Central memory CD8-positive, alpha-beta T cell (primary cell): Measurements from ENCODE around the gene NRIP3.
"Not testable (repeated sequence)": the region's sequence is repeated elsewhere in the genome, so short reads cannot be mapped to it uniquely, and the experiment has no call there.

Source experiments
- ATAC-seq: fragments of 150-1000 bp; cut with Tn5 transposase; replicated peaks from 2 replicates; pipeline ENCODE4 v1.10.0; 2022; ENCODE audit warnings: mild to moderate bottlenecking, moderate FRiP score, moderate number of reproducible peaks; ENCODE audit not compliant: poor library complexity, severe bottlenecking; ENCODE audit errors: extremely low read depth
- DNase-seq, 2 donors: peaks; one replicate each; pipeline ENCODE4 v3.0.0; 2021; ENCODE audit warnings: low spot score in 2 of 2
- H3K27ac Mint-ChIP-seq: one replicate; pipeline ENCODE4 v1.8.0; 2022; ENCODE audit warnings: low read depth, mild to moderate bottlenecking, moderate library complexity, mixed read lengths
- H3K27me3 Mint-ChIP-seq: one replicate; pipeline ENCODE4 v1.8.0; 2022; ENCODE audit warnings: mixed read lengths
- H3K36me3 Mint-ChIP-seq: one replicate; pipeline ENCODE4 v1.8.0; 2022; ENCODE audit warnings: mild to moderate bottlenecking, moderate library complexity, mixed read lengths; ENCODE audit not compliant: insufficient read depth
- H3K4me1 Mint-ChIP-seq: one replicate; pipeline ENCODE4 v1.8.0; 2022; ENCODE audit warnings: mixed read lengths
- H3K4me3 Mint-ChIP-seq: one replicate; pipeline ENCODE4 v1.8.0; 2022; ENCODE audit warnings: mild to moderate bottlenecking, moderate library complexity, mixed read lengths
- H3K9me3 Mint-ChIP-seq: one replicate; pipeline ENCODE4 v1.8.0; 2022; ENCODE audit warnings: mixed read lengths

NRIP3 gene

GRCh38 chr11:8985462-8985861, 18.3 kb downstream of the NRIP3 start:
- Mint-ChIP-seq H3K27me3 (peaks cover 24% of the 10 kb centered on the region), H3K9me3 (no peaks in the 10 kb centered on the region), H3K36me3 (peaks cover 3% of the 10 kb centered on the region), H3K4me3 (no peak overlapping the region), H3K27ac (no peak overlapping the region), H3K4me1 (no peaks in the 10 kb centered on the region)
- ATAC-seq (no peak), DNase-seq (no peak)

- Mint-ChIP-seq H3K27ac (no peak overlapping the region), H3K4me3 (no peak overlapping the region)
Observed at GRCh38 chr11:8983552-8983951, 20.2 kb downstream of the NRIP3 start.

DNA sequence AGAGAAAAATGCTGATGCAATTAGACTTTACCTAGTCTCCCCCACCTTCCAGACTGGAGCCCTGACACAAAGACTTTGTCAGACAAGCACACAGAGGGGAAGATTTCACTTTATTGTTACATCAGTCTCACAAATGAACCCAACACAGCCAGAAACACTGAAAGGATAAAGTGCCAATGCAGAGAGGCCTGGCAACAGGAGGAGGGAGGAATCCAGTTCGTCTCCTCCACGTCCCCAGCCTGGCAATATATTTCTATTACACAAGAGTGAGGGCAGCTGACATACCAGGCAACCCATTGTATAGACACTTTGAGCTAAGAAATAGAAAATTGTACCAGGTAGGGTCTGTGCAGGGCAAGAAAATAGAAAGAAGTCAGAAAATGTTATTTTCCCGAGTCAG, 23.3 kb downstream of the NRIP3 start:
- Mint-ChIP-seq H3K4me3 (no peak overlapping the region), H3K9me3 (no peaks in the 10 kb centered on the region), H3K4me1 (no peaks in the 10 kb centered on the region), H3K27ac (no peak overlapping the region), H3K27me3 (no peaks in the 10 kb centered on the region), H3K36me3 (no peaks in the 10 kb centered on the region)
- ATAC-seq (no peak), DNase-seq (no peak)

More at GRCh38 chr11:8983552-8983951, 20.2 kb downstream of the NRIP3 start:
- H3K9me3 Mint-ChIP-seq, result no peaks in the 10 kb centered on the region
- DNase-seq (no peak), ATAC-seq (no peak)
- H3K4me1 Mint-ChIP-seq, result no peaks in the 10 kb centered on the region
- H3K27me3 Mint-ChIP-seq, result peaks cover 14% of the 10 kb centered on the region
- H3K36me3 Mint-ChIP-seq, result no peaks in the 10 kb centered on the region

- not testable (repeated sequence) for H3K27me3 Mint-ChIP-seq, DNase-seq, H3K4me3 Mint-ChIP-seq, ATAC-seq, H3K4me1 Mint-ChIP-seq, H3K9me3 Mint-ChIP-seq, H3K27ac Mint-ChIP-seq, H3K36me3 Mint-ChIP-seq
Observed at GRCh38 chr11:8979365-8979764, 24.4 kb downstream of the NRIP3 start.

DNA sequence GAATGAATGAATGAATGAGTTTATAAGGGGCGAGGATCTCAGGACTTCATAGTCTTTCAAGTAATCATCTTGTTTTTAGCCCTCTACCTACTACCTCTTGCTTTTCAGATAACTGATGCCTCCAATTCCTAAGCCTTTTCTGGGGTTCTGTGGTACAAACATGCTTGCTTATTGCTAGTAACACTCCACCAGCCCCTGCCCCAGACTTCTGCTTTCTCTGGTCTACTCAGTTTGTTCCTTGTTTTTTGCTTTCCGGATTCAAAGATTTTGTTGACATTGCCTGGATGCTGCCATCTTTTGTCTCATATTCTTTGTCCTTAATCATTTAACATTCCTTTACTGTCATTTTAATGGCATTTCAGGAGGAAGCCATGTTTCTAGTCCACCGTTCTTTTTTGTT, 30.7 kb downstream of the NRIP3 start:
- Mint-ChIP-seq H3K36me3 (no peaks in the 10 kb centered on the region), H3K27me3 (no peaks in the 10 kb centered on the region), H3K9me3 (no peaks in the 10 kb centered on the region), H3K4me1 (no peaks in the 10 kb centered on the region), H3K27ac (no peak overlapping the region), H3K4me3 (no peak overlapping the region)
- no peak for ATAC-seq
- DNase-seq, result no peak

GRCh38 chr11:8971924-8972316, 31.9 kb downstream of the NRIP3 start:
- DNase-seq (no peak), ATAC-seq (no peak)
- Mint-ChIP-seq H3K27ac (no peak overlapping the region), H3K4me3 (no peak overlapping the region), H3K9me3 (no peaks in the 10 kb centered on the region), H3K4me1 (no peaks in the 10 kb centered on the region), H3K36me3 (no peaks in the 10 kb centered on the region), H3K27me3 (no peaks in the 10 kb centered on the region)

DNA sequence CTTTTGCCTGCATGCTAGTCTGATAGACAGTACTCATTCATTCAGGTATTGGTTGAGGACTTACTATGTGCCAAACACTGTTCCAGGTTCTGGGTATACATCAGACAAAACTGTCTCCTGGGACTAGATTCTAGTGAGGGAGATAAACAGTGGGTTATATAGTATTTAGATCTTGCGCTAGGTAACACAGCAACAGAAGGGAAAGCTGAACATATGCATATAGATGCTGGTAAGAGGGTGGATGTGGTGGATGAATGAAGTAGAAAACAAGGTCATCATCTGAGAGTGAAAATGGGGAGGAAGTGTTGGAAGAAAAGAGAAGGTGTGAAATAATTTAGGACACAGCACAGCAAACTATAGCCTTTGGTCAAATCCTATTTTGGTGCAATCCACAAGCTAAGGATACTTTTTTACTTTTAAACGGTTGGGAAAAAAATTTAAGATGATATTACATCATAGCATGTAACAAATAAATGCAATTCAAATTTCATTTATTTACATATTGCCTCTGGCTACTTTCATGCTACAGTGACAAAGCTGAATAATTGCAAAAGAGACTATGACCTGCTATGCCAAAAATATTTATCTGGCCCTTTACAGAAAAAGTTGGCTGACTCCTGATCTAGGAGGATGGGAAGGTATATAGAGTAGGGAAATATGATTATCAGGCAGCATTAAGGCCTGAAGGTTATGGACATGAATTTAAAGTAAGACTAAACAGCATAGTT, 32.4 kb downstream of the NRIP3 start:
- ATAC-seq, result no peak
- Mint-ChIP-seq H3K4me3 (no peak overlapping the region), H3K4me1 (no peaks in the 10 kb centered on the region), H3K27me3 (no peaks in the 10 kb centered on the region), H3K36me3 (no peaks in the 10 kb centered on the region), H3K9me3 (no peaks in the 10 kb centered on the region), H3K27ac (no peak overlapping the region)
- no peak for DNase-seq

DNA sequence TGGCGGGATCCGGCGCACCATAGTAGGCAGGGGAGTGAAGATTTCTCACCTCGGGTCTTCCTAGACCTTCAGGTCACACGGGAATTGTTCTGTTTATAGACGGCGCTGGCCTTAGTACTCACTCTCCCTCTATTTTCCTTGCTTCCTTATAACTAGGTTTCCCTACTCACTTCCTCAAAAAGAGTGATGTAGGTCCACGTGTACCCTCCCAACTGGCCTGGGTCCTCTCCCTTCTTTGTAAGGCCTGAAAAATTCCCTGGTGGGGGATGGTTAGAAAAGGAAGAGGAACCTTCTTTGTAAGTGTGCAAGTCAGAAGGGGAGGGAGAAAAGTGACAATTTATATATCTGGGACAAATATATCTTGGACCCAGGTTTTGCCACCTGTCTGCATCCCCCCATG, 36.6 kb downstream of the NRIP3 start:
- DNase-seq (no peak), ATAC-seq (no peak)
- Mint-ChIP-seq H3K9me3 (no peaks in the 10 kb centered on the region), H3K27ac (no peak overlapping the region), H3K4me3 (no peak overlapping the region), H3K4me1 (peaks cover 17% of the 10 kb centered on the region), H3K36me3 (peaks cover 3% of the 10 kb centered on the region), H3K27me3 (no peaks in the 10 kb centered on the region)

GRCh38 chr11:8964324-8965320, 39.2 kb downstream of the NRIP3 start, which contains the start of gene TMEM9B:
Gene TMEM9B, minus strand, starts transcription at chr11:8964442. Its CDS starts 129 bp downstream, at chr11:8964313.
- H3K9me3 Mint-ChIP-seq, result no peaks in the 10 kb centered on the region
- H3K4me1 Mint-ChIP-seq, result peaks cover 24% of the 10 kb centered on the region
- H3K36me3 Mint-ChIP-seq, result peaks cover 8% of the 10 kb centered on the region
- DNase-seq (peak; percentile 48 to 49), ATAC-seq (peak; percentile 76)
- peak within 1 kb of the TSS; percentile 98 for H3K27ac Mint-ChIP-seq
- H3K27me3 Mint-ChIP-seq, result no peaks in the 10 kb centered on the region
- peak within 1 kb of the TSS; percentile 95 for H3K4me3 Mint-ChIP-seq

DNA sequence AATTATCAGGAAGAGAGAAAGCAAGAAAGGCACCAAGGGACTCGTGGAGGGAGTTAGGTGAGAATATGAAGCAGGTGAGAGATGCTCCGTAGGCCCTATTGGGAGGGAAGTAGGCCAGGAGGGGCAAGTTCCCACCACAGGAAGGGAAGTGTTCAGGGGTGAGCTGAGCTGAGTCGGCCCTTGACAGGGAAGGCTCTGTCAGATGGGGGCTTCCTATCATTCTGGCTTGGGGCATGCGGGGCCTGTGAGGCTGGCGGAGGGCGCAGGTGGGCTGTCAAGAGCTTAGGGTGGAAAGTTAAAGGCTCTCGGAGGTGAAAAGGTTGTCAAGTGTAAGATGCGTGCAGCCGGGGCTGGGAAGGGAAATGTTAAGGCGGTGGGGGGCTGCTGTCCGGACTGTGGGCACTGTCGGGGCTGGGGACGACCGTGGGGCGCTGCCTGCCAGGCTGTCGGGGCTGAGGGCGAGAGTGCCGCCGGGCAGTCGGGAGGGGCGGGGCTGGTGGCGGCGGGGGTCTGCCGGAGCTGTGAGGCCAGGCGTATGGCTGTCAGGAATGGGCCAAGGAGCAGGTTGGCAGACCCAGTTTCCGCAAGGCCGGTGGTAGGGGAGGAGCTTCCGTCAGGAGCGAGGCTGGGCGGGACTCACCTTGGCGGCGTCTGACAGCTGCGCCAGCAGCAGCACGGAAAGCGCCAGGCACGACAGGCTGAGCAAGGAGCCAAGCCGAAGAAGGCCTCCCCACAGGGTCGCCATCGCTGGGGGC, 40.1 kb downstream of the NRIP3 start:
- peaks cover 24% of the 10 kb centered on the region for H3K4me1 Mint-ChIP-seq
- no peaks in the 10 kb centered on the region for H3K9me3 Mint-ChIP-seq
- peak; percentile 72 for ATAC-seq
- H3K27ac Mint-ChIP-seq, result peak overlapping the region; percentile 98
- DNase-seq, result peak in 1 of 2 donors; percentile 57
- H3K4me3 Mint-ChIP-seq, result peak overlapping the region; percentile 95
- H3K36me3 Mint-ChIP-seq, result peaks cover 8% of the 10 kb centered on the region
- no peaks in the 10 kb centered on the region for H3K27me3 Mint-ChIP-seq

GRCh38 chr11:8962841-8963240, 41.0 kb downstream of the NRIP3 start:
- ATAC-seq (no peak), DNase-seq (no peak)
- peaks cover 11% of the 10 kb centered on the region for H3K36me3 Mint-ChIP-seq
- peak overlapping the region; percentile 98 for H3K27ac Mint-ChIP-seq
- H3K4me1 Mint-ChIP-seq, result peaks cover 24% of the 10 kb centered on the region
- H3K9me3 Mint-ChIP-seq, result no peaks in the 10 kb centered on the region
- H3K27me3 Mint-ChIP-seq, result no peaks in the 10 kb centered on the region
- peak overlapping the region; percentile 95 for H3K4me3 Mint-ChIP-seq

GRCh38 chr11:8961401-8961800, 42.4 kb downstream of the NRIP3 start:
- Mint-ChIP-seq H3K4me1 (peaks cover 34% of the 10 kb centered on the region), H3K27ac (peak overlapping the region; percentile 30), H3K4me3 (no peak overlapping the region), H3K27me3 (no peaks in the 10 kb centered on the region), H3K9me3 (no peaks in the 10 kb centered on the region), H3K36me3 (peaks cover 12% of the 10 kb centered on the region)
- ATAC-seq (no peak), DNase-seq (no peak)
